ENCODE data around the gene ADAM20. TPM values are rescaled to one million over a fixed set of nuclear protein-coding genes. Genes with fewer than 3 reads are reported as not detected.
"Not testable (repeated sequence)": the region's sequence is repeated elsewhere in the genome, so short reads cannot be mapped to it uniquely, and the experiment has no call there.

ADAM20 gene
- total RNA-seq, 2 donors from 2014 or later = 0.56 to 2.4 TPM

GRCh38 chr14:70489579-70490200 is 45.1 kb downstream of the ADAM20 start:
- no peak for ATAC-seq
- peaks cover 25 to 56% of the 10 kb centered on the region in 2 donors for H3K36me3 Mint-ChIP-seq
- DNase-seq (ENCODE audit: low spot score in 2 of 2) = no peak
- H3K9me3 Mint-ChIP-seq = peaks cover 18 to 29% of the 10 kb centered on the region in 2 donors
- H3K27ac Mint-ChIP-seq = no peak overlapping the region

GRCh38 chr14:70477356-70478105 is 57.3 kb downstream of the ADAM20 start:
- H3K36me3 Mint-ChIP-seq = peaks cover 13 to 17% of the 10 kb centered on the region in 2 donors
- DNase-seq (ENCODE audit: low spot score in 2 of 2); H3K27ac Mint-ChIP-seq; ATAC-seq; H3K9me3 Mint-ChIP-seq: not testable (repeated sequence)

GRCh38 chr14:70475459-70475858 is 59.3 kb downstream of the ADAM20 start:
- not testable (repeated sequence) for H3K9me3 Mint-ChIP-seq; H3K27ac Mint-ChIP-seq; DNase-seq (ENCODE audit: low spot score in 2 of 2); ATAC-seq
- peaks cover 17 to 19% of the 10 kb centered on the region in 2 donors for H3K36me3 Mint-ChIP-seq

DNA sequence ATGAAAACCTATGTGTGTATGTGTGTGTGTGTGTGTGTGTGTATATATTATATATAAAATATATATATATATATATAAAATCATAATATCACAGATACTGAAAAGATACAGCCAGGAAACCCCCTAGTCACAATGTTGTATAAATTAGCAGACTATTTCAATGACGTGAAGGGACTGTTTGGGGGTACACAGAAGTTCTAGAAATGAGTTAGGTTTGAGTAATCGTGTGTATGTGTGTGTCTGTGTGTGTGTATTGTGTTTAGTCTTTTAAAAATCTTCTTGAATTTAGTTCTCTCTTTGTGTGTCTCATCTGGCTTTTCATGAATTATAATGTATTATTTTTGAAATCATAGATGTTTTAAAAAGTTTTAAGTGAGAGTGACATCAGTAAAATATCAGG is 61.0 kb downstream of the ADAM20 start:
- ATAC-seq = no peak
- Mint-ChIP-seq H3K36me3 (peaks cover 8 to 20% of the 10 kb centered on the region in 2 donors), H3K9me3 (no peaks in the 10 kb centered on the region), H3K27ac (no peak overlapping the region)
- DNase-seq (ENCODE audit: low spot score in 2 of 2) = no peak

Other genes starting within 250 kb of the ADAM20 start
- 10 to 100 TPM; 46.5 to 69.4 TPM for gene COX16, start 175.3 kb downstream of the ADAM20 start, total RNA-seq
- 1 to 10 TPM; 4.1 to 4.6 TPM for gene SYNJ2BP, start 117.9 kb downstream of the ADAM20 start, total RNA-seq
- gene ADAM21, start 82.8 kb downstream of the ADAM20 start, total RNA-seq = under 1 TPM in 1 of 2 donors, not detected in 1; 0.39 TPM
- 10 to 100 TPM; 58.8 to 80.4 TPM for gene MED6, start 65.7 kb upstream of the ADAM20 start, total RNA-seq
- gene TTC9, start 106.9 kb upstream of the ADAM20 start, total RNA-seq = 1 to 10 TPM; 6.2 to 6.5 TPM